Measurements from ENCODE around the gene TERF2IP.

DNA sequence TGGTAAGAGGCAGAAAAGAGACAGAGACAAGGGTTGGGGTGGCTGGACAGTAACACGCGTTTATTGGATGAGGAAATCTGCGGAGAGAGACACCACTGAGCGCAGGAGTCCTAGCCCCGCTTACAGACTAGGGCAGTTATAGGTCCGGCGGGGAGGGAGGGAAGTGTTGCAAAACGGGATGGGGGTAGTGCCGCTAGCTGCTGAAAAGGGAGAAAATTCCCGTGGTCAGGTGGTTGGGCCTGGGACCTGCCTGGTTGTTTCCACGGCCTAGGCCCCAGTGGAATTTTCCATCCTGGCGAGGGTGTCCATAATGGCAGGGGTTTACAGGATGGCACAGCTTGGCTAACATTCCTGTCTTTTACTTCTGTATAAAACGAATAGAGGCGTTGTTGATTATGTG is 34.7 kb downstream of the TERF2IP start:
- no peak for TF ChIP-seq EZH2 (IDR thresholded peaks at IDR 0.05; ENCODE audit: low read depth)
- TF ChIP-seq, protein P1, sequence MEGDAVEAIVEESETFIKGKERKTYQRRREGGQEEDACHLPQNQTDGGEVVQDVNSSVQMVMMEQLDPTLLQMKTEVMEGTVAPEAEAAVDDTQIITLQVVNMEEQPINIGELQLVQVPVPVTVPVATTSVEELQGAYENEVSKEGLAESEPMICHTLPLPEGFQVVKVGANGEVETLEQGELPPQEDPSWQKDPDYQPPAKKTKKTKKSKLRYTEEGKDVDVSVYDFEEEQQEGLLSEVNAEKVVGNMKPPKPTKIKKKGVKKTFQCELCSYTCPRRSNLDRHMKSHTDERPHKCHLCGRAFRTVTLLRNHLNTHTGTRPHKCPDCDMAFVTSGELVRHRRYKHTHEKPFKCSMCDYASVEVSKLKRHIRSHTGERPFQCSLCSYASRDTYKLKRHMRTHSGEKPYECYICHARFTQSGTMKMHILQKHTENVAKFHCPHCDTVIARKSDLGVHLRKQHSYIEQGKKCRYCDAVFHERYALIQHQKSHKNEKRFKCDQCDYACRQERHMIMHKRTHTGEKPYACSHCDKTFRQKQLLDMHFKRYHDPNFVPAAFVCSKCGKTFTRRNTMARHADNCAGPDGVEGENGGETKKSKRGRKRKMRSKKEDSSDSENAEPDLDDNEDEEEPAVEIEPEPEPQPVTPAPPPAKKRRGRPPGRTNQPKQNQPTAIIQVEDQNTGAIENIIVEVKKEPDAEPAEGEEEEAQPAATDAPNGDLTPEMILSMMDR (conservative IDR thresholded peaks at IDR 0.05): no peak
